RCC 7860 (cell line): ENCODE measurements around the gene DOCK6.
A peak's percentile ranks its signal among the peaks of the same experiment; 100 is the strongest.
"Not testable (repeated sequence)": the region's sequence is repeated elsewhere in the genome, so short reads cannot be mapped to it uniquely, and the experiment has no call there.

Experiments
- DNase-seq: peaks from one replicate; pipeline ENCODE4 v3.0.0-alpha.2; 2015; ENCODE audit warnings: low spot score
- FAIRE-seq: peaks from 2 replicates; lab custom pipeline; 2012; peaks lifted over from hg19 to GRCh38; lab: Jason Lieb, UNC

DOCK6 gene

DNA sequence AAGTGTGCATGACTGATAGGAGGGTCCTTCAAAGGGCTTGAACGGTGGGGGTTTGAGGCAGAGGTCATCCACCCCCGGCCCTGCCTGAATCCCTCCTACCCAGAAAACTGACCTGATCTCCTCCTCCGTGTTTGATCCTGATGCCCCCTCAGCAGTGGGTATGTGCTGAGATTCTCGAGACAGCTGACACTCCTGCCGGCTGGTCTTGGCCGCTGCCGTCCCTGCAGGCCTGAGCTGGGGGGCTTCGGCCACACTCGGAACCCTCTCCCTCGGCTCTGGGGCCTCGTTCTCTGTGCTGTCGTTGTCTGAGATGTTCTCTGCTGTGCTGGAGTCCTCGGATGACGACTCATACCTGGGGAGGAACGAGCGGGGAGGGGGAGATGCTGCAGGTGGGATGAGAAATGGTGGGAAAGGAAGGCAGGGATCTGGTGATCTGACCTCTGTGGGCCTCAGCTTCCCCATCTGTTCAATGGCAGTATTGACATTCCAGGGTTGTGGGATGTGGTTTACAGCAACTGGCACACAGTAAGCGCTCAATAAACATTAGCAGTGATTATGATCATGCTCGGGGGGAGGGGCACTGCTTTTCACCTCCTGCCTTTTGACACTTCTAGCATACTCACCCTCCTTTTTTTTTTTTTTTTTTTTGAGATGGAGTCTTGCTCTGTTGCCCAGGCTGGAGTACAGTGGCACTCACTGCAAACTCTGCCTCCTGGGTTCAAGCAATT is 85.7 kb downstream of the DOCK6 start:
- FAIRE-seq: no peak
- DNase-seq: no peak

- DNase-seq (no peak), FAIRE-seq (no peak)
Observed at GRCh38 chr19:11175920-11176319, 86.4 kb downstream of the DOCK6 start.

DNA sequence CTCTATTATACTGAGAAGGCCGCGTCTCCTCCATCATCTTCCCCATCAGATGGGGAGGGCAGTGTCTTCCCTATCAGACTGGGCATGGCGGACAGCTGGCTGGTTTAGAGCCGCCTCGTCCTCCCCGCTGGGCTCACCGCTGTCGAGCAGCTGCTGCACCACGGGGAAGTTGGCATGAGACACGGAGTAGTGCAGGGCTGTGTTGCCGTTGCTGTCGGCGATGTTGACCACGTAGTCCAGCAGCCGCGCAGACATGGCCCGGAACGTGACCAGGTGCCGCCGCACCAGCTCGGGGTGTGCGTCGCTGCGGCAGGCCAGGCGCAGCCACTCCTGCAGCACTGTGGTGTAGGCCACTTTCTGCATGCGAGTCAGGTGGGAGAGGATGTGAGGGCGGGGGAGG is 88.0 kb downstream of the DOCK6 start:
- FAIRE-seq: no peak
- no peak for DNase-seq

GRCh38 chr19:11173516-11174155 is 88.7 kb downstream of the DOCK6 start:
- no peak for DNase-seq
- FAIRE-seq: no peak

DNA sequence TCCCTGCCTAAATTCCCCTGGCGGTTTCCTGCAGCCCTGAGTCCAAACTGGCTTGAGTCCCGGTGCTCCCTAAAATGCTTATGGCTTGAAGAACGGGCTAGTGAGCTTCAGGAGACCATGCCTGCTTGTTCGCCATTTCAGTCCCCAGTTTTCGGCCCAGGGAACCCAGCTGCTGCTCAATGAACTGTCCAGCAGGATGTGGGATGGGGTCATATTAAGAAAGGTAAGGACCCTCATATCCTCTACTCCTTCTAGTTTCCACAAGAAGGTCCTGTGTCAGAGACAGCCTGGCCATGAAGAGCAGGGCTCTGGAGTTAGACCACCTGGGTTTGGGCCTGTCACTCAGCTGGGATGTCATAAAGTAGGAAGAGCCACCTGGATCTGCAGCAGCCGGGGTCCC is 89.7 kb downstream of the DOCK6 start:
- FAIRE-seq (no peak), DNase-seq (no peak)

DNA sequence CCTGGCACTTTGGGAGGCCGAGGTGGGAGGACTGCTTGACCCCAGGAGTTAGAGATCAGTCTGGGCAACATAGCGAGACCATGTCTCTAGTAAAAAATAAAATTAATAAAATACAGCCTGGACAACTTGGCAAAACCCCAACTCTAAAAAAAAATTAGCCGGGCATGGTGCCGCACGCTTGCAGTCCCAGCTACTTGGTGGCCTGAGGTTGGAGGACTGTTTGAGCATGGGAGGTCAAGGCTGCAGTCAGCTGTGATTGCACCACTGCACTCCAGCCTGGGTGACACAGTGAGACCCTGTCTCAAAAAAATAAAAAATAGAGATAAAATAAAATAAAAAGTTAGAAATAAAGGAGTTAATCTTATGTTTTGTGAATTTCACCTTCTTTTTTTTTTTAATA is 91.2 kb downstream of the DOCK6 start:
- DNase-seq (no peak), FAIRE-seq (no peak)

GRCh38 chr19:11169896-11170678 is 92.2 kb downstream of the DOCK6 start:
- FAIRE-seq: no peak
- no peak for DNase-seq

DNA sequence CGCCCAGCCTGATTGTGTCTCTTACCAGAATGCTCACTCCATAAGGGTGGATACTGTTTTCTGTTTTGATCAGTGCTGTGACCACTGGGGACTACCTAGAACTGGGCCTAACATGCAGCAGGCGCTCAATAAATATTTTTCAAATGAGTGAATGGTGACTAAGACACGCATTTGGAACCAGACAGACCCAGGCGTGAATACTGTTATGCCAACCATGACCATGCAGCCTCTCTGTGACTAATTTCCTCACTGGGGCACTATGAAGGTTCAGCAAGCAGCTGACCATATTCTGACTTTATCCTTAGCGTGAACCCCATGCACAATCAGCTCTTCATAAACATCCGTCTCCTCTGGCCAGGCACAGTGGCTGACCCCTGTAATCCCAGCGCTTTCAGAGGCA is 93.8 kb downstream of the DOCK6 start:
- DNase-seq: peak; percentile 99
- peak; percentile 99 for FAIRE-seq

DNA sequence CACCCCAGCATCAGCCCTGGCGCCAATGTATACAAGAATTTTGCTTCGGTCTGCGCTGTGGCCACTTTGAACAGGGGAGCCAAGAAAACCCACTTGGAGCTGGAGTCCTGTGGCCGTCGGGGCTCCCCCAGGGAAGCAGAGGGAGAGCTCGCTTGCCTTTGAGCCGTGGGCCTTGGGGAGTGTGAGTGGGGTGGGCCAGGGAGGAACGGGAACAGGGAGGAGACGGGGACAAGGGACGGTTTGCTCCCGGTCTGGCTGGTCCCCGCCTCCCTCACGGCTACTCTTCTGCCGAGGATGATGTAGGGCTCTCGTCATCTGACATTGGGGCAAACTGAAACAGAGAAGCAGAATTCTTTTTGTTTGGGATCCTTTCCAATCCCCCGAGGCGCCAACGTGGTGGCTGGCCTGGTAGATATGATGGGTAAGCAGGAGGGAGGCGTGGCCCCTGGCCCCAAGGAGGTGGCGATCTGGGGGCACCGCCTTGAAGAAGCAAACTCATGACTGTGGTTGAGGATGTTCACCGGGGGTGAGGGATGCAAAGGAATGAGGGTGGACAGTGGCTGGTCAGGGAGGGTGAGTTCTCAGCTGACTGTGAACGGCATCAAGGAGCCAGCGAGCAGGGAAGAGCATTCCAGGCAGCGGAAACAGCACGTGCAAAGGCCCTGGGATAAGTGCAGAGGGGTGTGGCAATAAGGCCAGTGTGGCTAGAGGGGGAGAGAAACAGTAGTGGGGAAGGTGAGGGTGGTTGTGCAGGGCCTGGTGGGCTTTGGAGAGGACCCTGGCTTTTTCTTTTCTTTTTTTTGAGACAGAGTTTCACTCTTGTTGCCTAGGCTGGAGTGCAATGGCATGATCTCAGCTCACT is 95.8 kb downstream of the DOCK6 start:
- no peak for FAIRE-seq
- no peak for DNase-seq

DNA sequence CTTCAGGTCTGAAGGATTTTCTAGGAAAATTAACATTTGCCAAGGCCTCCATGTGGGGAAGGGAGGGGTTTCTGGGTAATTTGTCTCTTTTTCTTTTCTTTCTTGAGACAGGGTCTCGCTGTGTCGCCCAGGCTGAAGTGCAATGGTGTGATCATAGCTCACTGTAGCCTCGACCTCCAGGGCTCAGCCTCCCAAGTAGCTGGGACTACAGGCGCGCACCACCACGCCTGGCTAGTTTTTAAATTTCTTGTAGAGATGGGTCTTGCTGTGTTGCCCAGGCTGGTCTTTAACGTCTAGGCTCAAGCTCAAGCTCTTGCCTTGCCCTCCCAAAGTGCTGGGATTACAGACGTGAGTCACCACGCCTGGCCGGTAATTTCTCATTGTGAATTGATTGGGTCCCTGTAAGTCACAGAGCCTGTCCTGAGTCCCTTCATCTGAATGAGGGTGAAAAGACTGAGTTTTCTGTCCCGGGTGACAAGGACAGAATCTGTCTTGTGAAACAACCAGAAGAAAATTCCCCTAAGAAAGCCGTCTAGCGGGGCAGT is 96.8 kb downstream of the DOCK6 start:
- DNase-seq (no peak), FAIRE-seq (no peak)

DNA sequence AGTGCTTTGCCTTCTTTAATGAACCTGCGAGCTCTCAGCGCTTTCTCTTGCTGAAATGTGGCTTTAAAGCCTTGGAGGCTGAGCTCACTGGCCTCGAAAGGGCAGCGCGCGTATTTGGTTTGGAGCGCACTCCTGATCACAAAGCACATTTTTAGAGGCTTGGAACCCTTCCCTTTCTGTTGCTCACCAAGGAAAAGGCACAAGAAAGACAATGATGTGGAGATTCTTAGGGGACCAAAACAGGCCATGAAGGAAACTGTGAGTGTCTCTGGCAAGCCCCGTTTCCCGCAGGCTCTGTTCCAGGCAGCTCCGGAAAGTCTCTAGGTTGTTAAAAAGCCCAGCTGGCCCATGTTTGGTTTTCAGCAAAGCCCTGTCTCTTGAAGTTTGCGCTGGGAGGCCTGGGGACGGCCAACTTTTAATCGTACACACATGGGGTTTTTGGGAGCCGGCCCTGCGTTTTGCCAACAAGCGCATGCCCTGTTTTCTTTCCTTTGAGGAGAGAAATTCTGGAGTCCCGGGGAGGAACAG is 97.4 kb downstream of the DOCK6 start:
- DNase-seq (no peak), FAIRE-seq (no peak)

DNA sequence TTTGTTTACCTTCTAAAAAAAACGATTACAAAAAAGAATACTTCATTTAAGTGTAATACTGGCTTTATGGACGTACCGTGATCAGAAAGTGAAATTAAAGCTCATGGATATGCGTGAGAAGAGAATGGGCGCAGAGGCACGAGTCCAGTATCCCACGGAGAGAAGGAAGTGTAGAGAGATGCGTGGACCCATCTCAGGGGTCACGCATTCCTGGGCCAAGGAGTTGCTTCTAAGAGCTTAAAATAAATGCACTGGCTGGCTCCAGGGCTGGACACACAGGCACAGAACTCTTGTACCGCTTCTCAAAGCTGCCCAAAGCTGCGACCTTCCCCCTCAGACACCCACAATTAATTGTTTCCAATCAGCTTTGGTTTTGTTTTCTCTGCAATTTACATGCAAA is 98.0 kb downstream of the DOCK6 start:
- DNase-seq: no peak
- no peak for FAIRE-seq

DNA sequence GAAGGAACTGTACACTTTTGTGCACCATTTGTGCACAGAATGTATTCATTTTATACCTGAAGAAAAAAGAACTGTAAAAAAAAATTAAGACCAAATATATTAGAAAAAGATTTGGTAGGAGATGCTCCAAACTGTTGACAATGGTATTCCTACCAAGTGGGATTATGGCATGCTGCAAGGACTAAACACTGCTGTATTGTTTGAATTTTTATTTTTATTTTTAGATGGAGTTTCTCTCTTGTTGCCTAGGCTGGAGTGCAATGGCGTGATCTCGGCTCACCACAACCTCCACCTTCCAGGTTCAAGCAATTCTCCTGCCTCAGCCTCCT is 101.9 kb downstream of the DOCK6 start:
- not testable (repeated sequence) for DNase-seq, FAIRE-seq

DNA sequence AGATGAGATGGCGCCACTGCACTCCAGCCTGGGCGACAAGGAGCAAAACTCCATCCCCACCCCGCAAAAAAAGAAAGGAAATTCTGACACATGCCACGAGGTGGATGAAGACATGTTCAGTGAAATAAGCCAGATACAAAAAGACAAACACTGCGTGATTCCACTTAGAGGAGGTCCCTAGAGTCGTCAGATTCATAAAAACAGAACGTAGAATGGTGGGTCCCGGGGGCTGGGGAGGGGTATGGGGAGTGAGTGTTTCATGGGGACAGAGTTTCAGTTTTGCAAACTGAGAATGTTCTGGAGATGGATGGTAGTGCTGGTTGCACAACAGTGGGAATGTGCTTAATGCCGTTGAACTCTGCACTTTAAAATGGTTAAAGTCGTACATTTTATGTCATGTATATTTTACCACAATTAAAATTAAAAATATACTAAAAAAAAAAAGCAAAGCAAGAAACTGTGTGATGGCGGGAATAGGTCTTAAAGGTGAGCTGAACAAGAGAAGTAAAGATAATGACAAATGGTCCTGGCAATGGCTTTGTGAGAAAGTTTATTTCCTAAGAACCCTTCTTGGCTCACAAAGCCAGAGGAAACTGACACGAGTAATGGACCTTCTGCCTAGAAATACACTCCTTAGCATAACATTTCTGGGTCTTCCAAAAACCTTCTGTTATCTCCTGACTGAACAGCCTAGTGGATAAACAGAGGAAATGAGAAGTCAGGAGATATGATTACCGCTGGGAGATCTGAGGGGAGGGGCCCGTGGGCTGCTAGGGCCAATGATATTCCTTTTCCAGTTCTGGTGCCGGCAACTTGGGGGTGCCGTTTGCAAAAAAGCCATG is 102.5 kb downstream of the DOCK6 start:
- FAIRE-seq (no peak), DNase-seq (no peak)

DNA sequence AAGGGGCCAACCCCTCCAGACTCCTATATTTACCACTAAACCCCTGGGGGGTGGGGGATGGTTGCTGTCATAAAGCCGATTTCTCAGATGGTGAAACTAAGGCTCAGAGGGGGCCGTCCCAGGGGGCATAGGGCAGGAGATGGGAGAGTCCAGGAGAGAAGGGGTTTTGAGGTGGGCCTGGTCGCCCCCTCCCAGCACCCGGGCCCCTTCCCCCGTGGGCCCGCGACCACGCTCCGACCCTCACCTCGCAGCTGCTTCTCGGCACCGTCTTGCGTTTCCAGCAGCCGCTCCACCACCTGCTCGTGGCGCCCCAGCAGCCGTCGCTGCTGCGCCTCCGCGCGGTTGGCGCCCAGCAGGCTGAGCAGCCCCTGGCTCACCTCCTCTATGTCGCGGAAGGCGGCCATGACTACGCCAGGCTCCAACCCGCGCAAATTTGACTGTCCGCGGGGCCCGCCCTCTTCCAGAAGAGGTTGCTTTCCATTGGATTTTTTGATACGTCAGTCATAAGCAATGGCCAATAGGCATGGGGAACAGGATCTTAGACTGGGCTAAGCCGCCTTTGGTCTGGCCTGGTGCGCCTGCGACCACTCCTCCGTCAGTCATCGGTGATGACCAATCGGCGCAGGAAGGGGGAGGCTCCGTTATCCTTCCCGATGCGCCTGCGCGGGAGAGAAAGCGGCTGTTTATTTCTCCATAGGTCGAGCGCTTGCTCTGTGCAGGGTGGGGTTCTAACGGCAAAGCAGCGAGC is 106.8 kb downstream of the DOCK6 start, which contains the start of gene SPC24:
SPC24 (minus strand) TSS at position 410 of the 748 bp plus-strand sequence; CDS start at position 404, 6 bp downstream.
- peak; percentile 97 for DNase-seq
- FAIRE-seq: peak; percentile 92

DNA sequence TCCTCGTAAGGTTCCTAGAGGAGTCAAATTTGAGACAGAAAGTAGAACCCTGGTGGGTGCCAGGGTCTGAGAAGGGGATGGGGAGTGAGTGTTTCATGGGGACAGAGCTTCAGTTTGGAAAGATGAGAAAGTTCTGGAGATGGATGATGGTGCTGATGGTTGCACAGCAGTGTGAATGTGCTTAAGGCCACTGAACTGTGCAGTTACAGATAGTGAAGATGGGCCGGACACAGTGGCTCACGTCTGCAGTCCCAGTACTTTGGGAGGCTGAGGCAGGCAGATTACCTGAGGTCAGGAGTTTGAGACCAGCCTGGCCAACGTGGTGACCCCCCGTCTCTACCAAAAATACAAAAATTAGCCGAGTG is 107.7 kb downstream of the DOCK6 start:
- DNase-seq (no peak), FAIRE-seq (no peak)

- DNase-seq: peak; percentile 83
- FAIRE-seq: peak; percentile 73
Observed at GRCh38 chr19:11152318-11153062, 109.8 kb downstream of the DOCK6 start.

DNA sequence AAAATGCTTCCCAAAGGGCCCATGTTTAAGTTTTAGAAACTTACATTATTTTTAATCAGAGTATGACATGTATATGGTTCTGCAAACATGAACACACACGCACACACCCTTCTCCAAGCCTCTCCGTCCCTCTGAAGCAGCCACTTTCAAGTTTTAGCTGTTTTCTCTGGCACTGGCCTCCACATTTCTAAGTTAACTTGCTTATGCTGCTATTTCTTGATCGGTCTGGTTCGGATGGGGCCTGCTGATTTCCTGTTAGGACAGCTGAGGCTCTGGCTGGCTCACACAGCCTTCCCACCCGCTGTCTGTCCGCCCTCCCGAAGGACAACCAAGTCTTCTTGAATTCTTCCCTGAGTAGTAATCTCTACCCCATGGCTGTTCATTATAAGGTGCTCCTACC is 111.1 kb downstream of the DOCK6 start:
- FAIRE-seq (no peak), DNase-seq (no peak)
